Activated CD8-positive, alpha-beta memory T cell treated with anti-CD3 and anti-CD28 coated beads, Interleukin-2, amount 50 U/mL, for 4 hours (primary cell): ENCODE measurements around the gene ATP7B.

Experiments
- DNase-seq: peaks from one replicate; pipeline ENCODE4 v3.0.0-alpha.2; 2020

The ATP7B gene

DNA sequence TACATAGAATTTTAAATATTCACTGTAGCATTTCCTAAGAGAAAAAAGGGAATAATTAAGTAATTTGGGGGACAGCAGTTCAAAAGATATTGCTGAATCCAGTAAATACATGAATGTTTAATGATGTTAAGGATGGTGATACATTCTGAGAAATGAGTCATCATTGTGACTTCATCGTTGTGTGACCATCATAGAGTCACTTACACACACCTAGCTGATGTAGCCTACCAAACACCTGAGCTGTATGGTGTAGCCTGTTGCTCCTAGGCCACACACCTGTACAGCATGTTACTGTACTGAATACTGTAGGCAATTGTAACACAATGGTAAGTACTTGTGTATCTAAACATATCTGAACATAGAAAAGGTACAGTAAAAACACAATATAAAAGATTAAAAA lies 34.8 kb downstream of the ATP7B start:
- DNase-seq: no peak

- no peak for DNase-seq
Observed at GRCh38 chr13:51974482-51974881, 36.8 kb downstream of the ATP7B start.

DNA sequence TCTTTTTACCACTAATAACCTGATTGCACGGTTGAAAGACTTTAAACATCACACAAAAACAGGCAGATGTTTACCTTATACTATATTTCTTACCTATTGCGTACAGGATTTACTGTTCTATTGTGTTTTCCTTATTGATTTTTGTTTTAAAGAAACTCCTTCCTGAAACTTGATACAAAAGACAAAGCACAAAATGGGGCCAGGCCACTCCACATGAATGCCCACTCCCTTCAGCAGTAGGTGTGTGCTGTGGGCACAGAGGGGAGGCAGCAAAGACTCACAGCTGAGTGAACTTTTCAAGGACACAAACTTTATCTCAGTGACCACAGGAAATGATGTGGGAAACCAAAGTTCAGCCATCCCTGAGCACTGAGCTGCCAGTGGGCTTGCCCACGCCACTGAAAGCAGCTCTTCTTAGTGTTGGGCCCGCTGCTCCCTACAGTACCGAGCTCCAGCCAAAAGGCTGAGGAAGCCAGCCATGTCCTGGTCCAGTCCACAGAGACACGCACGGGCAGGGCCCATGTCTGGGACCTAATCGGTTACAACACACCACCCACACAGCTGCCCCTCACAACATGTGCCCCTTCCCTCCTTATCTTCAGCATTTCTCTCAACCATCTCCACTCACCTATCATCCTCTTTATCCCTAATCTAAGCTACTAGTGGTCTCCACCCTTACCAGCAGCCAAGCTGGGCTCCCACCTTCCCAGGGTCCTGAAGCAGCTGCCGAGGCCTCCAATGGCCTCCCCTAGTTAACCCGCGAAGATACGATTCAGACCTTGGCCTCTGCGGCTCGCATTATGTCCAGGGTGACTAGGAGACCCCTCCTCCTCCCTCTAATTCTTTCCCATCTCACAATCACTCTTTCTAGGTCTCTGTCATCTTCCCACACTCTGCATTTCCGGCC lies 39.5 kb downstream of the ATP7B start:
- DNase-seq: no peak

- DNase-seq: no peak
Observed at GRCh38 chr13:51970349-51970748, 40.9 kb downstream of the ATP7B start.

GRCh38 chr13:51967482-51968446 lies 43.5 kb downstream of the ATP7B start:
- DNase-seq: no peak

DNA sequence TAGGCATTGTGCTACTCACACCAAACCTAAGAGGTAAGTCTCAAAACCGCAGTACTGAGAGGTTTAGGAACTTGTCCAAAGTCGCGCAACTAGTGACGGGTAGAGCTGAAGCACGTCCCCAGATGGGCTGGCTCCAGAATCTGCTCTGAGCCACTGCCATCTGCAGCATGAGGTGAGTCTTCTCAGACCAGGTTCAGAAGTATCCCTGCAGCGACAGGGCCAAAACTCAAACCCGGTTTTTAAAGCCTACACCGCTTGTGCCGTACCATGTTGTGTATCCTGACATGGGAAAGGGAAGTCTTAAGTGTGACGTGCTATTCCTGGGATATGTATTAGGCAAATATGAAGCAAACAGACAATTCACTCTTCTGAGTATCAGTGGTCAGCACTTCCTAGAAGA lies 45.1 kb downstream of the ATP7B start:
- DNase-seq: no peak

DNA sequence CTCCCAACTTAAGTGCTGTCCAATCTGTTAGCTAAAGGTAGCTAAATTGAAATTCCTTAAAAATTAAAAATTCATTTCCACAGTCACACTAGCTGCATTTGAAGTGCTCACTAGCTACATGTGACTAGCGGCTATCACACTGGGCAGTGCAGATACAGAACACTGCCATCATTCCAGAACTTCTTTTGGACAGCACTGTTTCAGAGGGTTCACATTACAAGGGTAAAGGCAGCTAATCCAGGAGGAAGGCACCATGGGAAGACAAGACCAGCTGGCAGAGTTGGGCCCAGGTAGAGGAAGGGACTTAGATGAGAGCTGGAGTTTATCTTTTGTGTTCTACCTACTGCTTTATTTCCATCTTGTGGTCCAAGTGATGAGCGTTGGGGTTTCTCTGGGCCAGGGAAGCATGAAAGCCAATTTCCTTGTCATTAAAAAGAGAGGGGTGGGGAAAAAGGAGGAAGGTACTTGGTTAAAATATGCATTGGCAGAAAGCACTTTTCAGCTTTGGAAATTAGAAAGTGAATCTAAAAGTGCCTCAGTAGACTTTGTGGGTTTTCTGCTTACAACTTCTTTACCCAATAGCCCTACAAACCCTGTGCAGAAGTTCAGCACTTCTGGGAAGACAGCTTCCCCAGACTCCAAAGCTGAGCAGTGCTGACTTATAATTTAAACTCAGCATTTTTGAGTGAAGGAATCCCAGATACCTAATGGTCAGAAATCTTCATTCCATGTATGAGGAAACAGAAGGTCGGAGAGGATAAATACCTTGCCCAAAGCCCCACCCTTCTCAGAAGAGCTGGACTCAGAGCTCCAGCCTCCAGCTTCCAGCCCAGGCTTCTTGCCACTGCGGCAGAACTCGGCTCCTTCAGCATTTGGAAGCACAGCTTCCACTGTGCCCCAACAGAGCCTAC lies 49.5 kb downstream of the ATP7B start:
- DNase-seq: no peak

DNA sequence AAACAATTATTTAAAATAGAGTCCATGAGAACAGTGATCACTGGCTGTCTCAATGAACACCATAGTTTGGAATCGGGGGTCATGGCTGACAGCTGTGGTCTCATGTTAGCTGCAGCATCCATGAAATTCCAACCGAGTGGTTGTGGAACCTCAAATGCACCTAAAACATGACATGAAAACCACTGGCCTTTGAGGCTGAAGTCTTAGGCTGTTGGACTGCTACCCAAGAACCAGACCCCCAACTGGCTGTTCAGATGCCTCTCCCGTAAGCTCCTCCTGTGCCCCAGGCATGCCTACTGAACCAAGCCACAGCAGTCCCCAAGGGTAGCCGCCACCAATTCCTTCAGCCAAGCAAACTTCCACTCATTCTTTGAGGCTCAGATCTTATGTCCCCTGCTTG lies 50.5 kb downstream of the ATP7B start:
- DNase-seq: no peak

DNA sequence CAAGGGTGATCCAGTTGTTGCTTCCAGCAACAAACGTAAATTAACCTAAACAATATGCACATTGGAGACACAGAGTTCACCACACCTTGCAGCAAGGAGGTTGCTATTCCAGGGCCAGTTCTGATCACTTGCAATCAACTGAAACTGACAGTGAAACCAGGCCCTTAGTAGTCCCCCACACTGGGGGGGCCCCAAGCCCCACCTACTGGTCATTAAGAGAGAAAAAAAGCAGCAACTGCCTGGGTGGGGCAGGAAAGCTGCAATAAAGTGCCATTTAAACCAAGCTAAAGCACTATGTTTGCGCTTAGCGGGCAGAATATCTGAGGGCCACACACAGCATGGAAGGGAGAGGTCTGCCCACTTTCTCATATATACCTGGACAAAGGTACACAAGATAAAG lies 51.5 kb downstream of the ATP7B start:
- DNase-seq: no peak

- no peak for DNase-seq
Observed at GRCh38 chr13:51958217-51958547, 53.1 kb downstream of the ATP7B start.

DNA sequence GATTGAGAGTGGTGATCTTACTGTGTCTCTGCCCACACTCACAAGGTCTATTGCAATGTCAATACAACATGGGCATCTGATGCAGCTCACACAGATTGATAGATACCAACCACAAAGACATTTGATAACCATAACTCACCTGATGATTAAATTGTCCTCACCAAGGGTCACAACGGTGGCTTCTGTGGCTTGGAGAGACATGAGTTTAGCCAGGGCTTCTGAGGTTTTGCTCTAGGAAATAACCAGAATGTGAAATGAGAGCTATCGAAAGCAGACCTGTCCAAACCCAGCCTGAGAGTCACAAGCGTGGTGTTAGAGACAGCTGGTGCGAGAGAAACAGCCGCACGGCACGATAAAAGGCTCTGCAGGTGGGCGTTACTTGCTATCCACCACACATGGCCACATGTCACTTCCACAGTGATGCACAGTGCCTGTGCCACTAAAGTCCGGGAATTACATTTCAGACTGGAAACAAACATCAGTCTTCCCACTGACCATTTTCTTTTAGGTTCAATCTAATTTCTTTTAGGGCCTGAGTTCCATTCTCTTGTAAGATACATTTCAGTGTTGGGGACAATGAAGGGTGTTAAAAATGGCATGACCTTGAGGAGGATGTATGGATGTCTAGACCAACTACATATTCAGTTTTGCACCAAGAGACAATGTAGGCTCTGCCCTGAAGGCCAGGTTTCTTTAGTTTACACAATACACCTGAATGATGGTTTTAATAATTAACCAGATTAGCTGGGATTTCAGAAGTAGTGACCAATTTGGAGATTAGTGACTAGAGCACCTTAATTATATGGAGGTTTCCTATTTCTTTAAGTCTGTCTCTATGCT lies 53.7 kb downstream of the ATP7B start:
- no peak for DNase-seq

DNA sequence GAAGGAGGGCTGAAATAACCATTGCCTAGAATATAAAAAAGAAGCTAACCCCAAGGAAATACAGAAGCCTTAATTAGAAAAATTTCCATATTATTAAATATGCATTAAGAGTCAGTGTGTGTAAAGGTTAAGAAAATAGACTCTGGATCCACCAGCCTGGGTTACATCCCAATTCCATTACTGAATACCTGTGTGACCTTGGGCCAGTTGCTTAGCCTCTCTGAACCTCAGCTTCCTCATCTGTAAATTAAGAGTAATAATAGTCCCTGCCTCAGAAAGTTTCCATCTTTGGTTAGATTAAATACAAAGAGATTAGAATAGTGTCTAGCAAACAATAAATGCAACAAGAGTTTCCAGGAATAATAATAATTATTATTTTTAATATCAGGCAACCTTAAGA lies 54.5 kb downstream of the ATP7B start:
- DNase-seq: no peak

- DNase-seq: no peak
Observed at GRCh38 chr13:51955816-51956603, 55.2 kb downstream of the ATP7B start.

- no peak for DNase-seq
Observed at GRCh38 chr13:51955281-51955771, 55.9 kb downstream of the ATP7B start.

DNA sequence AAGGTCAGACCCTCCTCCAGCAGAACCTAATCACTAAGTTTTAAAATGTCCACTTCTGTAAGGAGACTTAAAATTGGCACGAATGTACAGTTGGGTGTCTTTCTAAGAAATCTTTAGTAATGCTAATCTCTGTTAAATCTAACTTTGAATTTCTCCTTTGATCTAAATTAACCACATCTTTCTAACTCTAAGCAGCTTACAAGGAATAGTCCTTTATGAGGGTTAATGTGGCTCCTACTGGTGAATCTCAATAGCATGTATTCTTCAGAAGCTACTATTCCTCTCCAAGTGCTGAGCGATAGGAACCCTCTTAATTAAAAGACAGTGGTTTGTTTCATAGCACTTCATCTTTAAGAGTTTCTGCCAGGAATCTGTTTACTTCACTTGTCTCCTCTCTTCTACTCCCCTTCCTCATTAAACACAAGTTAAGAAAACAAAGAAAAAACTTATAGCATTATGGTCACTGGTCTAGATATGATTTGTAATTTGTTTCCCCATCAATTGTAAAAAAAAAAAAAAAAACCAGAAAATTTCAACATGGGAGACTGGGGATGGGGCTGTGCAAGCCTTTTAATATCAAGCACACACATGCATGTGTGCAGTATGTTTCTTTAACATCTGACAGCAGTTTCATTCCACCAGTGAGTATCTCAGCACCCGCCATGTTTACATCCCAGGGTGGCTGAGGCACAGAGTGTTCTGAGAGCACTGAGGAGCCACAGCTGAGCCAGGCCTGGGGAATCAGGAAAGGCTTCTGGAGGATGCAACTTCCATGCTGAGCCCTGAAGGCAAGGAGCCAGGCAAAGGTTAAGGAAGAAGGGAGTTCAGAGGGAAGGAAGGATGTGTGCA lies 57.7 kb downstream of the ATP7B start:
- DNase-seq: no peak

GRCh38 chr13:51950722-51951121 lies 60.5 kb downstream of the ATP7B start:
- DNase-seq: no peak

GRCh38 chr13:51946163-51946669 lies 65.0 kb downstream of the ATP7B start:
- DNase-seq: no peak

DNA sequence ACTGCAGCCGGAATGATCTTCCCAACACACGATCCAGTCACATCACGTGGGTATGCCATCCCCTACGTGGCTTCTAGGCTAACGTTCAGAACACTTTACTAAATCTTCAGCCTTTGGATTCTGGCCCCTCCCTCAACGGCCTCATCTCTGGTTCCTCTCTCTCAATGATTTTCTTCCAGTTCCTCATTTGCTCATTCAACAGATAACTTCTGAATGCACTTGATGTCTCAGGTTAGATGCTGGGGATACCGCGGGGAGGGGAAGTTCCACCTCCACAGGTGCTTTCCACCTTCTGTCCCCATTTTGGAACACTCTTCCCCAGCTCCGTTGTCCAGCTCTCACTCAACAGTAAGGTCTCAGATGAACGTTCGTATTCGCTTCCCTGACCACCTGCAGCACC lies 66.1 kb downstream of the ATP7B start:
- no peak for DNase-seq

DNA sequence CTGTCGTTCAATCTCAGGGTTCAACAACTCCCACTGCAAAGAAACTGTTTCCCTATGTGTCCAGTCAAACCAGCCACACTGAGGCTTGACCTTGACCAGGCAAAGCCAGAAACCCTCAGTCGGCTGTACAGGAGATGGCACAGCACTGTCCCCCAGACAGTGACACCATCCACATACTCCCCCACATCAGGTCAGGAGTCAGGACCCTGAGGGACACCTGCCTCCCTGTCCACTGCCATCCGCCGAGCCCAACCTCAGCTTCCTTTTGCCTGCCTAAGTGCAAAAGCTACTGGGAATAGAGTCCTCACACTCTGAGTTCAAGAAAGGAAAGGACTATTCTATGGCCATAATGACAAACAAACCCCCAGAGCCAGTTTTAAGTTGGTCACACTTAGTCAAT lies 66.8 kb downstream of the ATP7B start:
- no peak for DNase-seq

DNA sequence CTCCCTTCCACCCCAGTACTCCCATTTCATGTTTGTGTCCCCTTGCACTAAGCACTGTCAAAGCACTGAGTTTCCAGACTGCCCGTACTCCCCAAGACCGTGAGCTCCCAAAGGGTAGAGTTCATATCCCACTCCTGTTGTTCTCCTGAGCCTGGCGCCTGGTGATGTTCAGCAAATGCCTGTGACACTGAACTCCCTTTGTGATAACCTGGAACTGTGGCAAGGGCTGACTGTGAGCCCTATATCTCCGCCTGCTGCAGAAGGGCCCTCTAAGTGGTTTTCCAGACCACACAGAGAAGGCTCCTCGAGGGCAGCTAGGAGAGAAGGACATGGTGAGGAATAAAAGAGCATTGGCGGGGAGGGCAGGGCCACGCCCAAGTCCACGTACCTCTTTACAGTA lies 67.5 kb downstream of the ATP7B start:
- no peak for DNase-seq
